Mammary microvascular endothelial cell (primary cell): ENCODE measurements around the gene ROBO4. TPM values are rescaled to one million over a fixed set of nuclear protein-coding genes. Genes with fewer than 3 reads are reported as not detected.

Experiments used
- total RNA-seq: library from RNA; depleted of rRNA; stranded (reverse); fragments of >200 nt; gene quantifications from 2 replicates; pipeline ENCODE4 v1.2.3, GENCODE V29; 2015

The ROBO4 gene
- 405 and 425 TPM in 2 replicates for total RNA-seq

GRCh38 chr11:124897674-124898262, at the start of gene ROBO4:
TSS of gene ROBO4 (minus strand) at chr11:124897865. CDS start at chr11:124897795, 70 bp downstream.

GRCh38 chr11:124935548-124936514, 38.2 kb upstream of the ROBO4 start, which contains the start of gene HEPACAM:
TSS of gene HEPACAM (minus strand) at chr11:124936047. CDS start at chr11:124936006, 41 bp downstream.

GRCh38 chr11:124918950-124919349, 21.3 kb upstream of the ROBO4 start, which contains the start of gene HEPN1:
TSS of gene HEPN1 (plus strand) at chr11:124919250.

GRCh38 chr11:124865181-124865901, 32.3 kb downstream of the ROBO4 start, which contains the start of gene ROBO3:
TSS of gene ROBO3 (plus strand) at chr11:124865432. CDS start at chr11:124865578, 146 bp downstream.

Other genes starting within 250 kb of the ROBO4 start
- 13.9 and 14.9 TPM in 2 replicates for gene SIAE, start 224.1 kb downstream of the ROBO4 start, total RNA-seq
- gene SPA17, start 224.0 kb downstream of the ROBO4 start, total RNA-seq, result 14.2 and 16.4 TPM in 2 replicates
- gene NRGN, start 157.9 kb downstream of the ROBO4 start, total RNA-seq, result 21.7 and 24.4 TPM in 2 replicates
- gene VSIG2, start 145.6 kb downstream of the ROBO4 start, total RNA-seq, result 0.07 and 0.44 TPM in 2 replicates
- 311 and 317 TPM in 2 replicates for gene ESAM, start 135.6 kb downstream of the ROBO4 start, total RNA-seq
- 8.6 and 9.1 TPM in 2 replicates for gene MSANTD2, start 97.5 kb downstream of the ROBO4 start, total RNA-seq
- 4.3 and 8.1 TPM in 2 replicates for gene ROBO3, start 32.4 kb downstream of the ROBO4 start, total RNA-seq
- gene HEPN1, start 21.4 kb upstream of the ROBO4 start, total RNA-seq, result not detected in 2 replicates
- gene HEPACAM, start 38.2 kb upstream of the ROBO4 start, total RNA-seq, result not detected in 2 replicates
- gene CCDC15, start 56.3 kb upstream of the ROBO4 start, total RNA-seq, result 4.2 and 4.4 TPM in 2 replicates
- gene SLC37A2, start 165.4 kb upstream of the ROBO4 start, total RNA-seq, result 2.9 and 3.7 TPM in 2 replicates
- gene TMEM218, start 213.8 kb upstream of the ROBO4 start, total RNA-seq, result 23.5 and 27.3 TPM in 2 replicates